Liver (tissue), 2 donors: Measurements from ENCODE around the gene MYO15A.

Experiments
- CTCF ChIP-seq: fragments of 150-350 bp; IDR thresholded peaks from 2 replicates; pipeline ENCODE4 v1.5.1; 2017; ENCODE audit warnings: improper control_type of control experiment, low read depth, low read length; ENCODE audit not compliant: missing input control
- TF ChIP-seq, protein P1 (sequence below): IDR thresholded peaks from 2 replicates; pipeline ENCODE4 v1.6.1; 2016; ENCODE audit warnings: antibody characterized with exemption, mild to moderate bottlenecking
- donor health status: healthy.

DNA sequence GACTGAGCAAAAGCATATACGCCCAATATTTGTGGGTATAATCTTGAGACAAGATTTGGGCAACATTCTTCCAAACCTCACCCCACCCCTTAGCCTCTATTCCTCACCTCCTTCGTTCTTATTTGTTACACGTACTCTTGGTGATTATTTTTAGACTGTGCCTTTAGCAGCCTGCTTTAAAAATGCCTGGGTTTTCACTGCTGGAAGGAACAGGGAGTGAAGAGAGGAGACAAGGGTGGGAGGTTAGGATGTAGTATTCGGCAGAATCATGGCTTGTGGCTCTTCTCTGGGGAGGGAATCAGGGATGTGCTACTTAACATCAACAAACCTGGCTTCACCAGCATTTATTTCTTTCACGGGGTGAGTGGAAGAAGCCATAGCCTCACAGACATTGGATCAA, 86.7 kb downstream of the MYO15A start:
- TF ChIP-seq CTCF = no peak
- TF ChIP-seq, protein P1, sequence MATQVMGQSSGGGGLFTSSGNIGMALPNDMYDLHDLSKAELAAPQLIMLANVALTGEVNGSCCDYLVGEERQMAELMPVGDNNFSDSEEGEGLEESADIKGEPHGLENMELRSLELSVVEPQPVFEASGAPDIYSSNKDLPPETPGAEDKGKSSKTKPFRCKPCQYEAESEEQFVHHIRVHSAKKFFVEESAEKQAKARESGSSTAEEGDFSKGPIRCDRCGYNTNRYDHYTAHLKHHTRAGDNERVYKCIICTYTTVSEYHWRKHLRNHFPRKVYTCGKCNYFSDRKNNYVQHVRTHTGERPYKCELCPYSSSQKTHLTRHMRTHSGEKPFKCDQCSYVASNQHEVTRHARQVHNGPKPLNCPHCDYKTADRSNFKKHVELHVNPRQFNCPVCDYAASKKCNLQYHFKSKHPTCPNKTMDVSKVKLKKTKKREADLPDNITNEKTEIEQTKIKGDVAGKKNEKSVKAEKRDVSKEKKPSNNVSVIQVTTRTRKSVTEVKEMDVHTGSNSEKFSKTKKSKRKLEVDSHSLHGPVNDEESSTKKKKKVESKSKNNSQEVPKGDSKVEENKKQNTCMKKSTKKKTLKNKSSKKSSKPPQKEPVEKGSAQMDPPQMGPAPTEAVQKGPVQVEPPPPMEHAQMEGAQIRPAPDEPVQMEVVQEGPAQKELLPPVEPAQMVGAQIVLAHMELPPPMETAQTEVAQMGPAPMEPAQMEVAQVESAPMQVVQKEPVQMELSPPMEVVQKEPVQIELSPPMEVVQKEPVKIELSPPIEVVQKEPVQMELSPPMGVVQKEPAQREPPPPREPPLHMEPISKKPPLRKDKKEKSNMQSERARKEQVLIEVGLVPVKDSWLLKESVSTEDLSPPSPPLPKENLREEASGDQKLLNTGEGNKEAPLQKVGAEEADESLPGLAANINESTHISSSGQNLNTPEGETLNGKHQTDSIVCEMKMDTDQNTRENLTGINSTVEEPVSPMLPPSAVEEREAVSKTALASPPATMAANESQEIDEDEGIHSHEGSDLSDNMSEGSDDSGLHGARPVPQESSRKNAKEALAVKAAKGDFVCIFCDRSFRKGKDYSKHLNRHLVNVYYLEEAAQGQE = no peak
